ENCODE results near the gene GCKR. TPM values are rescaled to one million over a fixed set of nuclear protein-coding genes. Genes with fewer than 3 reads are reported as not detected.

GCKR gene
- total RNA-seq, 1 experiment from 2014 or later: 0.11 TPM

- Histone ChIP-seq H3K4me2 (ENCODE audit: insufficient read depth, insufficient read length, low read length) (no peak overlapping the region), H3K23ac (ENCODE audit: insufficient read length, low read depth, low read length) (no peak overlapping the region), H4K91ac (ENCODE audit: insufficient read length, low read depth, low read length) (no peak overlapping the region), H3K27me3 (ENCODE audit: insufficient read depth, low read length) (no peaks in the 10 kb centered on the region), H3K9ac (ENCODE audit: extremely low read depth, insufficient read length, low read length) (no peak overlapping the region), H3K9me3 (ENCODE audit: control insufficient read depth, low read depth, low read length) (peaks cover 7% of the 10 kb centered on the region), H4K8ac (replicated peaks; ENCODE audit: insufficient read length, low read depth, low read length) (no peak overlapping the region), H2BK15ac (ENCODE audit: low read depth, low read length) (no peak overlapping the region), H2BK20ac (ENCODE audit: low read depth, low read length, poor library complexity, severe bottlenecking) (no peak overlapping the region), H4K5ac (ENCODE audit: insufficient read length, low read depth, low read length) (no peak overlapping the region), H3K23me2 (ENCODE audit: insufficient read length, low read depth, low read length, poor library complexity, severe bottlenecking) (no peaks in the 10 kb centered on the region), H3K79me1 (ENCODE audit: insufficient read depth, low read depth, low read length, poor library complexity, severe bottlenecking) (no peaks in the 10 kb centered on the region), H3K14ac (ENCODE audit: insufficient read depth, low read length) (no peak overlapping the region), H3K4me1 (ENCODE audit: insufficient read depth, low read length) (no peaks in the 10 kb centered on the region), H4K20me1 (ENCODE audit: control insufficient read depth, insufficient read depth, insufficient read length) (no peaks in the 10 kb centered on the region), H2AK5ac (ENCODE audit: insufficient read length, low read length) (no peak overlapping the region), H3K79me2 (ENCODE audit: insufficient read depth, low read length) (no peaks in the 10 kb centered on the region), H3K18ac (ENCODE audit: insufficient read length, low read depth, low read length) (no peak overlapping the region), H2AFZ (ENCODE audit: low read length) (no peak overlapping the region), H3K27ac (ENCODE audit: insufficient read length, low read depth, low read length) (no peak overlapping the region), H3T11ph (ENCODE audit: low read length) (no peak overlapping the region), H2BK12ac (ENCODE audit: insufficient read length, low read depth, low read length) (no peak overlapping the region), H2BK120ac (ENCODE audit: low read depth, low read length, poor library complexity, severe bottlenecking) (no peak overlapping the region), H3K56ac (ENCODE audit: insufficient read length, low read depth, low read length) (no peak overlapping the region), H2BK5ac (ENCODE audit: insufficient read length, low read length) (no peak overlapping the region), H3K4ac (ENCODE audit: low read depth, low read length) (no peak overlapping the region)
- Mint-ChIP-seq H3K27me3 (ENCODE audit: low read depth) (peaks cover 87% of the 10 kb centered on the region), H3K4me1 (no peaks in the 10 kb centered on the region), H3K27ac (no peak overlapping the region), H3K4me3 (no peak overlapping the region), H3K9me3 (peaks cover 0 to 22% of the 10 kb centered on the region in 2 experiments; a peak in 3 of 5 replicates), H3K36me3 (ENCODE audit: insufficient read depth in 1 of 3, low read depth in 3 of 3) (no peaks in the 10 kb centered on the region)
- no CpG with 5 or more reads among the region's 1 CpG for WGBS (ENCODE audit: extremely low coverage, insufficient read length, low lambda C conversion rate)
- TF ChIP-seq, protein P1, sequence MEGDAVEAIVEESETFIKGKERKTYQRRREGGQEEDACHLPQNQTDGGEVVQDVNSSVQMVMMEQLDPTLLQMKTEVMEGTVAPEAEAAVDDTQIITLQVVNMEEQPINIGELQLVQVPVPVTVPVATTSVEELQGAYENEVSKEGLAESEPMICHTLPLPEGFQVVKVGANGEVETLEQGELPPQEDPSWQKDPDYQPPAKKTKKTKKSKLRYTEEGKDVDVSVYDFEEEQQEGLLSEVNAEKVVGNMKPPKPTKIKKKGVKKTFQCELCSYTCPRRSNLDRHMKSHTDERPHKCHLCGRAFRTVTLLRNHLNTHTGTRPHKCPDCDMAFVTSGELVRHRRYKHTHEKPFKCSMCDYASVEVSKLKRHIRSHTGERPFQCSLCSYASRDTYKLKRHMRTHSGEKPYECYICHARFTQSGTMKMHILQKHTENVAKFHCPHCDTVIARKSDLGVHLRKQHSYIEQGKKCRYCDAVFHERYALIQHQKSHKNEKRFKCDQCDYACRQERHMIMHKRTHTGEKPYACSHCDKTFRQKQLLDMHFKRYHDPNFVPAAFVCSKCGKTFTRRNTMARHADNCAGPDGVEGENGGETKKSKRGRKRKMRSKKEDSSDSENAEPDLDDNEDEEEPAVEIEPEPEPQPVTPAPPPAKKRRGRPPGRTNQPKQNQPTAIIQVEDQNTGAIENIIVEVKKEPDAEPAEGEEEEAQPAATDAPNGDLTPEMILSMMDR (conservative IDR thresholded peaks at IDR 0.05): no peak
- DNase-seq: no peak
These were observed 75.0 kb downstream of the GCKR start for GRCh38 chr2:27571681-27572080.

Data from H9 (cell line).